HL-60/S4 treated with phorbol 12-myristate 13-acetate at 8.2 ng/mL for 4 days and 3 days (cell line): ENCODE results near the gene MFSD8.
"Not testable (repeated sequence)": the region's sequence is repeated elsewhere in the genome, so short reads cannot be mapped to it uniquely, and the experiment has no call there.

ENCODE experiments used
- in situ Hi-C: fragments of 300-500 bp; cut with MboI; formaldehyde crosslinking; loops from 2 replicates; pipeline ENCODE4 v1.15.0; 2022; ENCODE audit warnings: low sequenced_read_pairs

MFSD8 gene, protein sequence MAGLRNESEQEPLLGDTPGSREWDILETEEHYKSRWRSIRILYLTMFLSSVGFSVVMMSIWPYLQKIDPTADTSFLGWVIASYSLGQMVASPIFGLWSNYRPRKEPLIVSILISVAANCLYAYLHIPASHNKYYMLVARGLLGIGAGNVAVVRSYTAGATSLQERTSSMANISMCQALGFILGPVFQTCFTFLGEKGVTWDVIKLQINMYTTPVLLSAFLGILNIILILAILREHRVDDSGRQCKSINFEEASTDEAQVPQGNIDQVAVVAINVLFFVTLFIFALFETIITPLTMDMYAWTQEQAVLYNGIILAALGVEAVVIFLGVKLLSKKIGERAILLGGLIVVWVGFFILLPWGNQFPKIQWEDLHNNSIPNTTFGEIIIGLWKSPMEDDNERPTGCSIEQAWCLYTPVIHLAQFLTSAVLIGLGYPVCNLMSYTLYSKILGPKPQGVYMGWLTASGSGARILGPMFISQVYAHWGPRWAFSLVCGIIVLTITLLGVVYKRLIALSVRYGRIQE

DNA sequence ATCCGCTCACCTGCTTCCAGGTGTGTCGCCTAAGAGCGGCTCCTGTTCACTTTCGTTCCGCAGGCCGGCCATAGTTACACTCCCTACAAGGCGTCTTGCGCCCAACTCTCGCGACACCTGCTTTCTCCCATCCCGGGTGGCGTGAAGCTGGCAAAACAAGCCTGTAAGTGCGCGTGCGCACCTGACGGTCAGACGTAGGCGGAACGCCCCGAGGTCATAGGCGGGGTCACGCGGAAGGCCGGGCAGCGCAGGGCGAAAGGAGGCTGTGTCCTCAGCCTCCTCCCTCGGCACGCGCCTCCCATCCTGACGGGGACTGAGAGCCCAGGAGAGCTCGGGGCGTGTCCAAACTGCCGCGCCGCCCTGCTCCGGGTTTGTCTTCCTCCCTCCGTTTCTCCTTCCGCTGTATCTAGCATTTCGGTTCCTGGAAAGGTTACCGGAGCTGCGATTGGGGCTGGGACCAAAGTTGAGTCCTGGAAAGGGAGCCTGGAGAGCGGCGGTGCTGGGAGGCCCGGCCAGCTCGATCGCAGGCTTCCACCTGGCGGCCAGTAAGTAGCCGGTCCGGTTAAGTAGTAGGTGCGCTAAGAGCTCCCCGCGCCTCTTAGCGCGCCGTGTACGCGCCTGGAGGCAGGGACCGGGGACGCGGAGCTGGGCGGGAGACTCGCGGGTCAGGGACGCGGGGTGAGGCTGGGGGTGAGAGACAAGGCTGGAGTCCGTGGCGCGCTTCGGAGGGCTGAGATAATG lies at the start of gene MFSD8, which contains the start of gene ABHD18:
TSS of gene MFSD8 (minus strand) at position 112 of the 741 bp plus-strand sequence. CDS start at position 72, 40 bp downstream.
TSS of gene ABHD18 (plus strand) at position 345 of the 741 bp plus-strand sequence. CDS start 17,550 bp downstream, outside the sequence.
- in situ Hi-C loops = no loop called here

DNA sequence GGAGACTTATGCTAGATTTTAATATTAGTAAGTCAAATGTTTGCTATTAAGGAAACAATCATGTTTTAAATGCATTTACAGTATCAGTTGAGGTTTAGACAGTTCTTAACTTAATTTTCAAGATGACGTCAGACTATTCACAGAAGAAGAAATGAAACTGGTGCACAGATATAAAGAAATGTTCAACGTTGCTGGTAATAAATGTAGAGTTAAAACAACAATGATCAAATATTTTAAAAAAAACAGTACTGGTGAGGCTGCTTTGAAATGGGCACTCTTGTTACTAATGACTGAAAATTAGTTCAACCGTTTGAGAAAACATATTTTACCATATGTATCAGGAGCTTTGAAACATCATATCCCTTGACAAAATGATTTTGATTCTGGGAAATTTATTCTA lies 44.5 kb upstream of the MFSD8 start:
- in situ Hi-C loops = no loop called here

GRCh38 chr4:128006592-128006991 lies 41.6 kb upstream of the MFSD8 start:
- in situ Hi-C loops = no loop called here

GRCh38 chr4:127997534-127998388 lies 32.8 kb upstream of the MFSD8 start:
- in situ Hi-C loops = no loop called here

GRCh38 chr4:127996521-127996920 lies 31.5 kb upstream of the MFSD8 start:
- in situ Hi-C loops = not testable (repeated sequence)

DNA sequence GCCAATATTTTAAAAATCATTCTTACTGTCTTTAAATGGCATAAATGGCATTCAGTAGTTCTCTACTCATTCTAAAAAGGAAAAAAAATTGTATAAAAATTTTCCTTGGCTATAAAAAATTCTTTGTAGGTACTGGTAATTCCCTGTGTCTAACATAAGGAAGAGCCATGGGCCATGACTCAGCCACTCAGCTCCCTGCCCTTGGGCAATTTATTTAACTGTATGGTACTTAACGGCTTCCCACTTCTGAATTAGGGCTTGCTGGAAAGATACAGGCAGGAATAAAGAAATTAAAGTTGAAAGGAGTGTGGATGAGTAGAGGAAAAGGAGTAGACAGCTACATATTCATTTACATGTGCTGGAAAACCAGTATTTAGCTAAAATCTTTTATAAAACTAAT lies 30.8 kb upstream of the MFSD8 start:
- in situ Hi-C loops = no loop called here

GRCh38 chr4:127993151-127993550 lies 28.2 kb upstream of the MFSD8 start:
- in situ Hi-C loops = no loop called here

DNA sequence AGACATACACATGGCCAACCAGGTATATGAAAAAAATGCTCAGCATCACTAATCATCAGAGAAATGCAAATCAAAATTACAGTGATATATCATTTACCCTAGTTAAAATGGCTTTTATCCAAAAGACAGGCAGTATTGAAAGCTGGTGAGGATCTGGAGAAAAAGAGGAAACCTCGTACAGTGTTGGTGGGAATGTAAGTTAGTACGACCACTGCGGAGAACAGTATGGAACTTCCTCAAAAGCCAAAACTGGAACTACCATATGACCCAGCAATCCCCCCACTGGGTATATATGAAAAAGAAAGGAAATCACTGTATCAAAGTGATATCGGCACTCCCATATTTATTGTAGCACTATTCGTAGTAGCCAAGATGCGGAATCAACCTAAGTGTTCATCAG lies 23.7 kb upstream of the MFSD8 start:
- in situ Hi-C loops = no loop called here

DNA sequence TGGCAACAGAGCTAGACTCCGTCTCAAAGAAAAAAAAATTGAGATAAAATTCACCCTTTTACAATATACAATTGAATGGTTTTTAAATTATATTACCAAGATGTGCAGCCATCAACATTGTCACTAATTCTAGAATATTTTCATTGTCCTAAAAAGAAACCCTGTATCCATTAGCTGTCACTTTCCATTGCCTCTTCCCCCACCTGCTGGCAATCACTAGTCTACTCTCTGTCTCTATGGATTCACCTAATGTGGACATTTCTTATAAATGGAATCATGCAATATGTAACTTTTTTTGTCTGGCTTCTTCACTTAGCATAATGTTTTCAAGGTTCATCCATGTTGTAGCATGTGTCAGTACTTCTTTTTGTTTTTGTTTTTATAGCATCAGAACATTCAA lies 21.0 kb upstream of the MFSD8 start:
- in situ Hi-C loops = no loop called here

- in situ Hi-C loops = no loop called here
These were observed 17.5 kb upstream of the MFSD8 start for GRCh38 chr4:127982445-127982844.

GRCh38 chr4:127978930-127979329 lies 14.0 kb upstream of the MFSD8 start:
- in situ Hi-C loops = no loop called here

GRCh38 chr4:127975121-127975770 lies 10.3 kb upstream of the MFSD8 start:
- in situ Hi-C loops = no loop called here

DNA sequence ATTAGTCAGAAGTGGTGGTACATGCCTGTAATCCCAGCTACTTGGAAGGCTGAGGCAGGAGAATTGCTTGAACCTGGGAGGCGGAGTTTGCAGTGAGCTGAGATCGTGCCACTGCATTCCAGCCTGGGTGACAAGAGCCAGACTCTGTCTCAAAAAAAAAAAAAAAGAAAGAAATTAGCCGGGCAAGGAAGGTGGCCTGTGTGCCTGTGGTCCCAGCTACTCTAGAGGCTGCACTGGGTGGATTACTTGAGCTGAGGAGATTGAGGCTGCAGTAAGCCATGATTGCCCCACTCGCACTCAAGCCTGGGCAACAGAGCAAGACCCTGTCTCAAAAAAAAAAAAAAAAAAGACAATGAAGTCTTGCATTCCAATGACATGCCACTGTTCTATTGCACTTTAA lies 6.0 kb upstream of the MFSD8 start:
- in situ Hi-C loops = not testable (repeated sequence)

GRCh38 chr4:127968586-127968985 lies 3.6 kb upstream of the MFSD8 start:
- in situ Hi-C loops = no loop called here

DNA sequence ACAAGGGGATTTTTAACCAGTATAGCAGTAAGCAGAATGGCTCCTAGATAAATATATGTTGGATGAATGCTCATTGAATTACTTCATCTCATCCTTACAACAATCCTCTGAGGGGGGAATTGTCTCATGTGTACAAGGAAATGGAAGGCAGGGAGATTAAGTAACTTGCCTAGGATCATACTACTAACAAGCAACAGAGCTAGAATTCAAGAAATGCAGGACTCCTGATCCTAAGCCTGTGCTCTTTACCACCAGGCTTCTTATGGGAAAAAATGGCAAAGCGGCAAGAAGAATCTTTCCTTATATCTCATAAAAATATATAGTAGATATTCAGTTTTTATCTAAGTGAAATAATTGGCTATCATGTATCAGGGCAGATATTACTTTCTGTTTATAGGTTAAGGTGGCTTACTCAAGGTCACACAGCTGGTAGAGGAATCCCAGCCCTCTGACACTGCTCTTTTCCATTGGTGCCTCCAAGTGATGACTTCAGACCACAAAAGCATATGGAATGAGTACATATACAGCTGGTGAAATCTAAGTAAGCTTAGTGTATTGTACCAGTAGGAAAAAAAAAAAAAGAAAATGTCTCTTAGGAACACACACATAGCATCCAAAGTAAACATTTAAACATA lies 2.3 kb upstream of the MFSD8 start:
- in situ Hi-C loops = no loop called here

DNA sequence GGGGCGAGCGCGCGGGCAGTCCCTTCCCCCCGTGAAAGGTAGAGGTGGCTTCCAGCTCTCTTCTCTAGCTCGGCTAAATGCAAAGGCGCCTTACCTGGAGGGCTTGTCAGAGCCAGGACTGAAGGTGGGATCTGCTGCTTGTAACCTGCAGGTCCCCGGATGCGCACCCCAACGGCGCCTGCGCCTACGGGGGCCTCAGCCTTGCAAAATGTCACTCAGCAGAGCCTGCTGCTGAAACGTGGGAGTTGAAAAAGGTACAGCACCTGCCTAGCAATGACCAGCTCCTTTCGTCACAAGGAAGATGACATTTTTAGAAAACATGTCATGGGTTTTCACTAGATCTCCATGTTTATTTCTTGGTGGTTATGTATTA lies 816 bp upstream of the MFSD8 start:
- in situ Hi-C loops = no loop called here

DNA sequence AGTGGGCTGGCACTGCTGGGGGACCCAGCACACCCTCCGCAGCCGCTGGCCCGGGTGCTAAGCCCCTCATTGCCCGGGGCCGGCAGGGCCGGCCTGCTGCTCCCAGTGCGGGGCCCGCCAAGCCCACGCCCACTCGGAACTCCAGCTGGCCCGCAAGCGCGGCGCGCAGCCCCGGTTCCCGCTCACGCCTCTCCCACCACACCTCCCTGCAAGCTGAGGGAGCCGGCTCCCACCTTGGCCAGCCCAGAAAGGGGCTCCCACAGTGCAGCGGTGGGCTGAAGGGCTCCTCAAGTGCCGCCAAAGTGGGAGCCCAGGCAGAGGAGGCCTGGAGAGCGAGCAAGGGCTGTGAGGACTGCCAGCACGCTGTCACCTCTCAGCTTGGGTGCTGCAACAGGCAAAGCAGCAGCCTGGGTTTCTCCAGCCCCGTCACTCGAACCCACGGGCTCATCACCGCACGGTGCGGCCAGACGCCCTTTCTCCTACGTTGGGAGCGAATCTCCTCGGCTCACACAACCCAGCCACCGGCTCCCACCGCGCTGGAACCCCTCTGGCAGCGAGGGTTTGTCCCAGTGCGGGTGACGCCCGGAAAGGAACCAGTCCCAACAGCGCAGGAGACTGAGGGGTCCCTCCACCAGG lies 429 bp downstream of the MFSD8 start:
- in situ Hi-C loops = not testable (repeated sequence)

- in situ Hi-C loops = not testable (repeated sequence)
These were observed 1.2 kb downstream of the MFSD8 start for GRCh38 chr4:127963633-127964398.

- in situ Hi-C loops = no loop called here
These were observed 5.2 kb downstream of the MFSD8 start for GRCh38 chr4:127959794-127960193.
